Activated T-cell treated with anti-CD3 and anti-CD28 coated beads, Interleukin-2, amount 50 U/mL, for 48 hours (primary cell): ENCODE results near the gene MMP24OS.
"Not testable (repeated sequence)": the region's sequence is repeated elsewhere in the genome, so short reads cannot be mapped to it uniquely, and the experiment has no call there.

ENCODE experiments used
- DNase-seq, 2 experiments: peaks; one replicate each; pipeline ENCODE4 v3.0.0-alpha.2; 2020

The MMP24OS gene

DNA sequence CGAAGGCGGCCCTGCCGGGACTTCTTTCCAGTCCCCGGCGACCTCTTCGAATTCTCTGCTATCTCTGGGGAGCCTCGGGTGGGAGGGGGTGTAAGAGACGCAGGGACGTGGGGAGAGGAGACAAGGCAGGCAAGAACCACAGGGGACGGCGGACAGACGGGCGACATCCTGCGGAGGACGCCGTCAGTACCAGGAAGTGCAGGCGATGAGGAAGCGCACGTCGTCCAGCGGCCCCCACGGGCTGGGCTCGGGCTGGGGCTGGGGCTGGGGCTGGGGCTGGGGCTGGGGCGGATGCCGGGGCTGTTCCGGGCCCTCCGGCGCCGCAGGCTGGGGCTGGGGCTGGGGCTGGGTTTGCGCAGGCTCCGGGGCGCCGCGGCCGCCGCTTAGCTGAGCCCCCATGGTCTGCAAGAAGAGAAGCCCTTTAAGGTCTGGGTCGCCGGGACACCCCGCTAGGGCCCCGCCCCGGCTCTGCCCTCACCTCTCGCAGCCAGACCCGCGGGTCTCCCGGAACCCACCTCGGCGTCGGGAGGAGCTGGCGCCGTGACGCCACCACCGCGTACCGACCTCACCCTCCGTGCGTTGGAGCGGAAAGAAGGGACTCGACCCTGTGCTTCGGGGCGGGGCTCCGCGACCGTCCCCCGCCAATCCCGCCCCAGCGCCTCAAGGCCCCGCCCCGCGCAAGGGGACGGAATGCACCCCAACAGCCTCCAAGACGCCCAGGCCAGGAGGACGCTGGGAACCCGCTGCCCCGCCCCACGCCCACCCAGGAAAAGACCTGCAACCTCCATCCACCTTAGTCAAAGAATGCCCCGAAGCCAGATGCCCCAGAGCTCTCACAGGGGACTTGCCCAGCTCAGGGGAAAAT, at the start of gene MMP24OS:
MMP24OS (minus strand) TSS at position 592 of the 865 bp plus-strand sequence; CDS start at position 399, 193 bp downstream.
- peak; percentile 93 to 94 for DNase-seq

DNA sequence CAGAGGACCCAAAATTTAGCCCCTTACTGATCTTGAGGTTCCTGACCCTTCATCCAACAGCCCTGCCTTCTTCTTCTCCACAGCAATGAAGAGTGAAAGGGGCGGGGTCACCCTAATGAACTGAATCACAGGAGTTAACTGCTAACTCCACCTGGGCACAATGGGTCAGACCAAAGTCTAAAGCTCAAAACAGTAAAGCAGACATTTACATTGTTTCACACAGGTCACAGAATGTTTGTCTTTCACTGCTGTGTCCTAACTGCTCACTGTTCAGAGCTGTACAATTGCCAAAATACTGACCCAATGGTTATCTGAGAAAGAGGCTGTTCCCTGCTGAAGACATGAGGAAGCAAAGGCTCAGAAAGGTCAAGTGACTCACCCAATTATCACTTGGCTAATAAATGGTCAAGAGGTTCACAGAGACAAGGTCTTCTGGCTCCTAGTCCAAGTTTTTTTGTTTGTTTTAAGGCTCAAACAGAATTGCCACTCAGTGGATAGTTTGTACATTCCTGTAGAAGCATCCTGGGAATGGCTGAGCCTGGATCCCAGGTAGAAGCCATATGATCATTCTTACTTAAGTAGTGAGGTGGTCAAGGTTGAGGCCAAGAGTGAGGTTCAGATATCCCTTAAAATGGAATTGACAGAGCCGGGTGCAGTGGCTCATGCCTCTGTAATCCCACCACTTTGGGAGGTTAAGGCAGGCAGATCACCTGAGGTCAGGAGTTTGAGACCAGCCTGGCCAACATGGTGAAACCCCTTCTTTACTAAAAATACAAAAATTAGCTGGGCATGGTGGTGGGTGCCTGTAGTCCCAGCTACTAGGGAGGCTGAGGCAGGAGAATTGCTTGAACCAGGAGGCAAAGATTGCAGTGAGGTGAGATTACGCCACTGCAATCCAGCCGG, 49.4 kb upstream of the MMP24OS start:
- DNase-seq, result no peak

DNA sequence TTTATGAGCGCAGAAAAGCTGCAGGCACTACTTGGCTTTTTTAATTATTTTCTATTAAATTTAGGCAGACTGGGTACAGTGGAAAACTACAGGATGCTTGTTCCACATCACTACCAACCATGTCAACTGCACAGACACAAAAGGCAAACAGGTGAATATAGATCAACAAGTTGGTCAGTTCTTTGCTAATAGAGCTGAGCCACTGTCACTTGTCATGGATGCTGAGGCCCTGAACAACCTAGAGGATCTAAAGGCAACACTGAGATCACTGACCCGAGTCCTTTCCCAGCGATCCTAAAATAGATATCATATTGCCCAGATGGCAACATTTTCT, 48.8 kb upstream of the MMP24OS start:
- no peak for DNase-seq

GRCh38 chr20:35326021-35326739, 48.3 kb upstream of the MMP24OS start:
- DNase-seq, result no peak

DNA sequence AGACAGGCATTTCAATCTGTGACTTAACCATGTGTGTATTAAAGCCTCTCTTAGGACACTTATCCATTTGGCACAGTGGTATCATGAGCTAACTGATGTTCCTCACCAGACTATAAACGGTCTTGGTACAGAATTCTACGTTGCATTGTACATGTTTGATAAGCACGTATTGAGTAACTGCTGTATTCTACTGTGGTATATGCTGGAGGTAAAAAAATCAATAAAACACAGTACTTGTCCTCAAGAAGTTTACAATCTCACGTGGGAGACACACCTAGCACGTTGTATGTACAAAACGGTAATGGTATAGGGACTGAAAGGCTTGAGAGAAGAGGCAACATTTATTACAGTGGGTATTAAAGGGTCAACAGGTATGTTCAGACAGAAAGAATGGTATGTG, 47.5 kb upstream of the MMP24OS start:
- no peak for DNase-seq

DNA sequence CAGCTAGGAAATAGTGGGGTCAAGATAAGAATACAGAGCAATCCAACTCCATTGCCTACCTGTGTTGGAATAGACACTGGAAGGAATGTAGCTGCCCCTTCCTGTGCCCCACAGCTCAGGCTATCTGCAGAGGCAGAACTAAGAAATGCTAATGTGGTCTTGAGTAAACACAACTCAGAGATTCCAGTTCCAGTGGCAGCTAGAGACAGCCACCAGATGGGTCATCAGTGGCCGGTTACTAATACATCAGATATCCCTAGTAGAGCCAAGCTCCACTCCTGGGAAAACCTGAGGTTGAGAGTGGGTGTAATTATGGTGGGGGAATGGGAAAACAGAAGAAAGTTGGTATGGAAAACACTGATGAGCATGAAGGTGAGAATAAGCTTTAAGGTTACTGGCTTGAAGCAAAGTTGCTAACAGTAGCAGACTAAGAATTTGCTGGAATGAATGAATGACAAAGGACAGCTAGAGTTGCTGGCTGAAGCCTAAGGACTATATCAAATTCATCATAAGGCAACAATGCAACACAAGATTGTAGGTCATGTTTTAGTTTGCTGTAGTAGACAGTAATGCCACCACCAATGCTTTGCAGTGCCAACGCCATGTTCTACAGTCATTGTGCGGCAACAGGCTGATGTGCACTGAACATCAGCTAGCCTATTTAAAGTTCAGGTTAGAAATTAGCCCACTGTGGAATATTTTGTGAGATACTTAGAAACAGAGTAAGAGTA, 42.6 kb upstream of the MMP24OS start:
- no peak for DNase-seq

GRCh38 chr20:35319871-35320197, 41.9 kb upstream of the MMP24OS start:
- no peak for DNase-seq

GRCh38 chr20:35319192-35319870, 41.4 kb upstream of the MMP24OS start:
- DNase-seq, result no peak

GRCh38 chr20:35318502-35319157, 40.7 kb upstream of the MMP24OS start:
- DNase-seq, result no peak

DNA sequence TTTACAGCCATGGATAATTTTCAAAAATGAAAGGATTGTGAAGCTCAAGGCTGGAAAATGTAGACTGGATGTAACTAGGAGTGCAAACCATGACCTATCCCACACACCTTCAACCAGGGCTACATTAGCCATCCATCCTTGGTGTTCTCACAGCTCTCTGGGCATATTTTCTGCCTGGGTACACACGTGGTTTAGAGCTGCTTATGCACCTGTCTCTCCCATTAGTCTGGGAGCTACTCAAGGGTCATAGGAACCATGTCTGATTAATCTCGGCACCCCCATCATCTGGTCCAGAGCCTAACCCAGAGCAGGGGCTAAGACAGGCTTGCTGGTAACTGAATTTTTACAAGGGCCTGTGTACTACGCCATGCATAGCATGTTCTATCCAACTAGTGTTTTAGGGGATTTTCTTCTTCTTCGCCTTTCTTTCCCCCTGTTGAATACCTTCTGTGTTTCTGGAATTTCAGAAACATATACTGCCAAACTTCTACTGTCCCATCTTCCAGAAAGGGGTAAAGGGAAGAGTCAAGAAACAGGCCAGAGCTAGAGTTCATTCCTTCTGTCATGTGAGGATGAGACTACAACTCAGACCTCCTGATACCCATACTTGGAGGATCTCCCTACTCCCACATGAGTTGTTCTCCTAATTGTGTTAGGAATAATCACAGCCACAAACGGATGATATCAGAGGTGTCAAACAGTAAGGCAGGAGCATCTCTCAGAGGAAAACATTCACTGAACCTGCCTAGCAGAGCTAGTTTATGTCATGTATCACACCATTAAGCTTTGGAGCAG, 39.7 kb upstream of the MMP24OS start:
- no peak for DNase-seq

- DNase-seq, result no peak
Observed at GRCh38 chr20:35316086-35316485, 38.2 kb upstream of the MMP24OS start.

GRCh38 chr20:35315632-35316020, 37.7 kb upstream of the MMP24OS start:
- DNase-seq, result not testable (repeated sequence)

GRCh38 chr20:35314816-35315631, 37.1 kb upstream of the MMP24OS start:
- no peak for DNase-seq

- no peak for DNase-seq
Observed at GRCh38 chr20:35312318-35312717, 34.4 kb upstream of the MMP24OS start.

GRCh38 chr20:35311822-35312221, 33.9 kb upstream of the MMP24OS start:
- no peak for DNase-seq

DNA sequence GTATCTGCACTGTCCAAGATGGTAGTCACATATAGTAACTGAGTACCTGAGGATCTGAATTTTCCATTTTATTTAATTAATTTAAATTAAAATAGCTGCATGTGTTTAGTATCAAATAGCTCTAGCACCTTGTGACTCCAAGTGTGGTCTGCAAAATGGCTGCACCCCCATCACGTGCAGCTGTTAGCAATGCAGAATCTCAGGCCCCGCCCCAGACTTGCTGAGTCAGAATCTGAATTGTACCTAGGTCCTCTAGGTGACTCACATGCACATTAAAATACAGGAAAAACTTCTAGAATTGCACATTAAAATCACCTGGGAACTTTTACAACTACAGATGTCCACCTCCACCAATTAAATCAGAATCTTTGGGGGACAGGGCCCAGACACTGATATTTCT, 33.5 kb upstream of the MMP24OS start:
- DNase-seq, result peak; percentile 83 to 85

DNA sequence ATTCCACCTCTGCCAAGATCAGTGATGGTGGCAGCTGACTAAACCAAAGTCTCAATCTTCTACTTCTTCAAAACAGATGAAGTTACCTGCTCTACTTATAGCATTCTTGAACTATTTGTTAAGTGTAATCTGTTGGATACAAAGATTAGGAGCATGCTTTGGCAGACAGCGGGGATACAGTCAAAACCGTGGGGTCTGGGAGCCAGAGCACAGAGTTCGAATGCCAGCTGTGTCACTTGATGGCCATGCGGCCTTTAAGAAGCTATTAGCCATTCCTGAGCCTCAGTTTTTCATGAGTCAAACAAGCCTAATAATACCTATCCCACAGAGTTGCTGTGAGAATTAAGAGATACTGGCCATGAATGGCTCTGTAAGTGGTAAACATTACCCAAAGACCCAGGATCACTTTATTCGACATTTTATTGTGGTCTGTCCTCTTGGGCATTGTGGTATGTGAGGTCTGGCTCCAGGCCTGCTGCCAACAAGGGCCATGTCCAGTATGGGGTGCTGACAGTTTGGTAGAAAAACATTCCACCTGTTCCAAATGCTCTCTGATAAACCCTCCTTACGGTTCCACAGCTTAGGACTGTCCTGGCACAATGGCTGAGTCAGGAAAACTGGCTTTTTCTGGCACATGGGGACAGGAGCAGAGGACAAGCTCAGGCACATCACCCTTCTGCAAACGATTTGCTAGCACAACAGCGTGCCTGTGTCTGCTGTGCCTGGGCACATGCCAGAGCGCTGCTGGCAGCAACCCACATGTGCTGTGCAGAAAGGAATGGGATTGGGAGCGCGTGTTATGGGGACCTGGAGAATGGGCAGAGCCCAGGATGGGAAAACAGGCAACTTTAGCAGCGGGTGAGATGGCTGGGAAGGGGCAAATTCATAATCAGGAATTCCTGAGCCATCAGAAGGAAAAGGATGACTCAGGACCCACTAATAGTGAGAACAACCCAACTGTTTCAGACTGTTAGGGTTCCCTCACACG, 30.0 kb upstream of the MMP24OS start:
- no peak for DNase-seq

- DNase-seq, result peak; percentile 62 to 66
Observed at GRCh38 chr20:35306931-35307517, 29.1 kb upstream of the MMP24OS start.
